ENCODE data around the gene ITPRID2. TPM values are rescaled to one million over a fixed set of nuclear protein-coding genes. Genes with fewer than 3 reads are reported as not detected.

ITPRID2 gene
- total RNA-seq, 3 donors from 2014 or later, result 184 to 381 (median 299) TPM

- DNase-seq (no peak), ATAC-seq (no peak)
- Histone ChIP-seq H3K9me3 (no peaks in the 10 kb centered on the region), H3K36me3 (ENCODE audit: low read depth) (no peaks in the 10 kb centered on the region), H3K4me1 (ENCODE audit: low read depth) (no peaks in the 10 kb centered on the region), H3K4me3 (no peak overlapping the region)
- no peak for TF ChIP-seq CTCF (IDR thresholded peaks at IDR 0.05)
- intact Hi-C loops (cut with DNase I, micrococcal nuclease), result no loop called here
Measured at GRCh38 chr2:181934694-181935093, 43.2 kb downstream of the ITPRID2 start.

DNA sequence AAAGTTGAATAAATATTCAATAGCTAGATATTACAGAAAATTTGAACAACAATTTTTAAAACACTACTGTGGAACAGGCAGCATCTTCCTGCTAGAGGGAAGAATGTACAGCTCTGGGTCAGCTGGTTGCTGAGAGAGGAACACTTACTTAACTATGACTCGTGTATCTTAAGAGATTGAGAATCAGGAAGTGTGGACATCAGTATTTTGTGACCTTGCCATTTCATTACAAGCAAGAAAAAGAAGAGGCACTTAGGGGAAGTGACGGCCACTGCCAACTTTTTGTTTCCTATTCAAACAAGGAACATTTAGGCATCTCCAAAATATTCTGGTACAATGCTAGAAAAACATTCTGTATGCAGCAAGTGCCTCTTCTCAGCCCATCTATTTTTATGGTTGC lies 45.9 kb downstream of the ITPRID2 start:
- Histone ChIP-seq H3K4me3 (no peak overlapping the region), H3K9me3 (no peaks in the 10 kb centered on the region), H3K4me1 (ENCODE audit: low read depth) (no peaks in the 10 kb centered on the region), H3K36me3 (ENCODE audit: low read depth) (no peaks in the 10 kb centered on the region)
- intact Hi-C loops (cut with DNase I, micrococcal nuclease), result no loop called here
- TF ChIP-seq CTCF (IDR thresholded peaks at IDR 0.05), result no peak
- ATAC-seq (peak; percentile 38), DNase-seq (peak in 1 of 3 donors; percentile 12)

DNA sequence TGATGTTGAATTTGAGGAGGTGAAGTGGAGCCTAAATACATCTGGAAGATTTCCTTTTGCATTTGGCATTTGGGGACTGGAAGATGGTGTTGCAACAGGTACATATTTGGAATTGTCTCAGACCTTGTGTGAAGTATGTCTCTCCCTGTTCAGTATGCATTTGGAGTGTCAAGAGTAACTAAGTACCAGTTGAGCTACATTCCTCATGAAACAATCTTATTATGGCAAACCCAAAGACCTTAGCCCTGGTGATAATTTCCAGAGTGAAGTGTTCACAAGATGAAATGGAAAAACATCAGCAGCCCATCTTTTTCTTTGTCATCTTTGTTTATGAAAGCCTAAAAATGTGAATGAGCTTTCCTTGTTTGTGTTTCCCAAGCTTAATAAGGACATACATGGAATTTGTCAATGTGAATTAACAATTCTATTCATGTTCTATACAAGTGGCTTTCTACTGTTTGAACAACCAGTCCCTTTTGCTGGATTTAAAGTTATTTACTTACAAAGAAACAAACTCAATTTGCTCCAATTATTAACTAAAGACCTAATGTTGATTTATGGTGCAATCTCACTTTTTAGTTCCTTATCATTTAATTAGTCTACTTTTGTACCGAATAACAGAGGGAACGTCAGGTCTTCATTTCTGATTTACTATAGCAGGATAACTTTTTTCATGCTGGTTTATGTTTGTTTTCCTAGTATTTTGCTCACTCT lies 52.0 kb downstream of the ITPRID2 start:
- intact Hi-C loops (cut with DNase I, micrococcal nuclease), result no loop called here
- Histone ChIP-seq H3K4me1 (ENCODE audit: low read depth) (no peaks in the 10 kb centered on the region), H3K36me3 (ENCODE audit: low read depth) (no peaks in the 10 kb centered on the region), H3K9me3 (no peaks in the 10 kb centered on the region), H3K4me3 (no peak overlapping the region)
- DNase-seq (no peak), ATAC-seq (no peak)
- no peak for TF ChIP-seq CTCF (IDR thresholded peaks at IDR 0.05)

- no peak for ATAC-seq
- Histone ChIP-seq H3K4me3 (no peak overlapping the region), H3K36me3 (ENCODE audit: low read depth) (no peaks in the 10 kb centered on the region), H3K9me3 (no peaks in the 10 kb centered on the region), H3K4me1 (ENCODE audit: low read depth) (no peaks in the 10 kb centered on the region)
- no peak for TF ChIP-seq CTCF (IDR thresholded peaks at IDR 0.05)
- intact Hi-C loops (cut with DNase I, micrococcal nuclease), result no loop called here
- no peak for DNase-seq
Measured at GRCh38 chr2:181944164-181944913, 52.8 kb downstream of the ITPRID2 start.

GRCh38 chr2:181944914-181945291 lies 53.4 kb downstream of the ITPRID2 start:
- no peaks in the 10 kb centered on the region for H3K9me3 ChIP-seq
- H3K4me1 ChIP-seq (ENCODE audit: low read depth), result no peaks in the 10 kb centered on the region
- DNase-seq (no peak), ATAC-seq (no peak)
- intact Hi-C loops (cut with DNase I, micrococcal nuclease), result no loop called here
- no peak overlapping the region for H3K4me3 ChIP-seq
- no peak for TF ChIP-seq CTCF (IDR thresholded peaks at IDR 0.05)
- no peaks in the 10 kb centered on the region for H3K36me3 ChIP-seq (ENCODE audit: low read depth)

Measured in mucosa of descending colon (tissue), 3 donors.